Fibroblast of lung (primary cell): ENCODE results near the gene ALPK1. TPM values are rescaled to one million over a fixed set of nuclear protein-coding genes. Genes with fewer than 3 reads are reported as not detected.

Experiments
- DNase-seq, 2 donors: peaks; one replicate each; pipeline versions ENCODE4 v3.0.0 to v3.0.0-alpha.2; 2010; ENCODE audit warnings: low read depth in 2 of 2
- H2AFZ ChIP-seq: 2 replicates; pipeline ENCODE4 v1.5.1; 2012; ENCODE audit warnings: low read length, control low read depth, inconsistent platforms
- H3K27ac ChIP-seq: 2 replicates; pipeline ENCODE4 v1.5.1; 2011; ENCODE audit warnings: low read length, control low read depth; ENCODE audit not compliant: insufficient read depth
- H3K27me3 ChIP-seq: 2 replicates; pipeline ENCODE4 v1.5.1; 2011; ENCODE audit warnings: mild to moderate bottlenecking, low read length; ENCODE audit not compliant: control insufficient read depth, insufficient read depth
- H3K36me3 ChIP-seq: 2 replicates; pipeline ENCODE4 v1.5.1; 2011; ENCODE audit warnings: low read length; ENCODE audit not compliant: control insufficient read depth, insufficient read depth
- H3K4me1 ChIP-seq: 2 replicates; pipeline ENCODE4 v1.5.1; 2011; ENCODE audit warnings: low read length; ENCODE audit not compliant: control insufficient read depth, insufficient read depth; ENCODE audit errors: extremely low read depth
- H3K4me2 ChIP-seq: 2 replicates; pipeline ENCODE4 v1.5.1; 2011; ENCODE audit warnings: low read length, control low read depth; ENCODE audit not compliant: insufficient read depth; ENCODE audit errors: extremely low read depth
- H3K4me3 ChIP-seq, 4 experiments: fragments of 200-600 bp in 1 of 4; sonication (generic) in 1 of 4; replicated peaks in 1 of 4; 2 replicates each; pipeline ENCODE4 v1.5.1; 2011 to 2016; ENCODE audit warnings: low read length in 4 of 4, low read depth in 3 of 4, mild to moderate bottlenecking in 3 of 4, control low read depth in 2 of 4, inconsistent platforms in 1 of 4, mixed read lengths in 1 of 4; ENCODE audit not compliant: insufficient read depth in 1 of 4; ENCODE audit errors: control extremely low read depth in 1 of 4
- H3K79me2 ChIP-seq: 2 replicates; pipeline ENCODE4 v1.5.1; 2012; ENCODE audit warnings: mild to moderate bottlenecking, low read length, inconsistent platforms; ENCODE audit not compliant: control insufficient read depth, insufficient read depth
- H3K9ac ChIP-seq: 2 replicates; pipeline ENCODE4 v1.5.1; 2011; ENCODE audit warnings: mild to moderate bottlenecking, low read length, control low read depth; ENCODE audit not compliant: insufficient read depth
- H3K9me3 ChIP-seq: 2 replicates; pipeline ENCODE4 v1.5.1; 2012; ENCODE audit warnings: low read depth, low read length; ENCODE audit not compliant: control insufficient read depth, insufficient read depth
- H4K20me1 ChIP-seq: 2 replicates; pipeline ENCODE4 v1.5.1; 2011; ENCODE audit warnings: low read length; ENCODE audit not compliant: control insufficient read depth, insufficient read depth; ENCODE audit errors: extremely low read depth
- CTCF ChIP-seq, 2 donors: IDR thresholded peaks in 1 of 2; conservative IDR thresholded peaks in 1 of 2; 1 replicate in 1 of 2; 2 replicates in 1 of 2; pipeline ENCODE4 v1.5.1; 2011 to 2012; ENCODE audit warnings: low read length in 2 of 2, control low read depth in 1 of 2, inconsistent platforms in 1 of 2, low read depth in 1 of 2, mild to moderate bottlenecking in 1 of 2
- EZH2 ChIP-seq: IDR thresholded peaks from 2 replicates; pipeline ENCODE4 v1.5.1; 2012; ENCODE audit warnings: low read length, control low read depth, mild to moderate bottlenecking; ENCODE audit errors: missing control alignments
- polyA plus RNA-seq, 2 donors: library from polyadenylated mRNA; depleted of rRNA in 1 of 2; stranded (reverse) in 1 of 2; unstranded in 1 of 2; fragments of >200 nt; gene quantifications; 2 replicates each; pipeline ENCODE4 v1.2.1, GENCODE V29; 2011 to 2012; ENCODE audit warnings: missing spikeins in 1 of 2
- total RNA-seq: library from RNA; depleted of rRNA; stranded (reverse); fragments of >200 nt; gene quantifications from 2 replicates; pipeline ENCODE4 v1.2.1, GENCODE V29; 2014

ALPK1 gene
- total and polyA plus RNA-seq, 2 donors (not counting 1 experiment from before 2014, with no cell fraction given), result 9.3 to 50.2 TPM

GRCh38 chr4:112377594-112378242, 80.5 kb downstream of the ALPK1 start:
- Histone ChIP-seq H3K9ac (no peak overlapping the region), H3K27me3 (no peaks in the 10 kb centered on the region), H3K79me2 (no peaks in the 10 kb centered on the region), H3K4me3 (no peak overlapping the region), H3K4me1 (no peaks in the 10 kb centered on the region), H3K4me2 (no peak overlapping the region), H3K36me3 (no peaks in the 10 kb centered on the region), H3K9me3 (no peaks in the 10 kb centered on the region), H4K20me1 (no peaks in the 10 kb centered on the region), H3K27ac (no peak overlapping the region), H2AFZ (no peak overlapping the region)
- TF ChIP-seq CTCF (conservative IDR thresholded peaks at IDR 0.05 in 1 of 2, IDR thresholded peaks at IDR 0.05 in 1 of 2; ENCODE audit: low read depth in 1 of 2, low read length in 2 of 2) (no peak), EZH2 (no peak)
- DNase-seq, result no peak

GRCh38 chr4:112378243-112378620, 81.1 kb downstream of the ALPK1 start:
- no peak overlapping the region for H3K4me2 ChIP-seq
- H3K27ac ChIP-seq, result no peak overlapping the region
- TF ChIP-seq CTCF (conservative IDR thresholded peaks at IDR 0.05 in 1 of 2, IDR thresholded peaks at IDR 0.05 in 1 of 2; ENCODE audit: low read depth in 1 of 2, low read length in 2 of 2) (no peak), EZH2 (no peak)
- no peak for DNase-seq
- H2AFZ ChIP-seq, result no peak overlapping the region
- no peak overlapping the region for H3K4me3 ChIP-seq
- no peaks in the 10 kb centered on the region for H4K20me1 ChIP-seq
- H3K9me3 ChIP-seq, result no peaks in the 10 kb centered on the region
- H3K79me2 ChIP-seq, result no peaks in the 10 kb centered on the region
- H3K36me3 ChIP-seq, result no peaks in the 10 kb centered on the region
- no peaks in the 10 kb centered on the region for H3K4me1 ChIP-seq
- H3K27me3 ChIP-seq, result no peaks in the 10 kb centered on the region
- H3K9ac ChIP-seq, result no peak overlapping the region

GRCh38 chr4:112378858-112379257, 81.7 kb downstream of the ALPK1 start:
- no peak overlapping the region for H3K9ac ChIP-seq
- H3K27ac ChIP-seq, result no peak overlapping the region
- H3K9me3 ChIP-seq, result no peaks in the 10 kb centered on the region
- no peak overlapping the region for H3K4me3 ChIP-seq
- H3K4me2 ChIP-seq, result no peak overlapping the region
- no peaks in the 10 kb centered on the region for H3K27me3 ChIP-seq
- no peak overlapping the region for H2AFZ ChIP-seq
- DNase-seq, result no peak
- H3K36me3 ChIP-seq, result no peaks in the 10 kb centered on the region
- no peaks in the 10 kb centered on the region for H3K4me1 ChIP-seq
- H4K20me1 ChIP-seq, result no peaks in the 10 kb centered on the region
- TF ChIP-seq CTCF (conservative IDR thresholded peaks at IDR 0.05 in 1 of 2, IDR thresholded peaks at IDR 0.05 in 1 of 2; ENCODE audit: low read depth in 1 of 2, low read length in 2 of 2) (no peak), EZH2 (no peak)
- H3K79me2 ChIP-seq, result no peaks in the 10 kb centered on the region
